ENCODE data around the gene COQ6. TPM values are rescaled to one million over a fixed set of nuclear protein-coding genes. Genes with fewer than 3 reads are reported as not detected.
"Not testable (repeated sequence)": the region's sequence is repeated elsewhere in the genome, so short reads cannot be mapped to it uniquely, and the experiment has no call there.

COQ6 gene
- 25.4 TPM for polyA plus RNA-seq
- long read RNA-seq, donor 1, partial matches to known transcripts, result 10 of 13 reads
- long read RNA-seq, donor 1, other reads (novel, unspliced or antisense), result 0 of 13 reads
- long read RNA-seq, donor 2, partial matches to known transcripts, result 129 of 141 reads
- long read RNA-seq, donor 2, other reads (novel, unspliced or antisense), result 6 of 141 reads
- long read RNA-seq, donor 3, result 0 reads
- long read RNA-seq, donor 4, partial matches to known transcripts, result 0 of 2 reads
- long read RNA-seq, donor 4, other reads (novel, unspliced or antisense), result 0 of 2 reads
- long read RNA-seq, donor 5, partial matches to known transcripts, result 5 of 8 reads
- long read RNA-seq, donor 5, other reads (novel, unspliced or antisense), result 0 of 8 reads
- long read RNA-seq, donor 6, partial matches to known transcripts, result 79 of 89 reads
- long read RNA-seq, donor 6, other reads (novel, unspliced or antisense), result 5 of 89 reads
- long read RNA-seq, donor 7, partial matches to known transcripts, result 52 of 54 reads
- long read RNA-seq, donor 7, other reads (novel, unspliced or antisense), result 0 of 54 reads
- long read RNA-seq, donor 8, transcript COQ6-201 (12 exons, 2,118 nt), result major isoform, 5 of 26 reads
- long read RNA-seq, donor 8, partial matches to known transcripts, result 20 of 26 reads
- long read RNA-seq, donor 8, other reads (novel, unspliced or antisense), result 0 of 26 reads
- long read RNA-seq, donor 9, transcript COQ6-201 (12 exons, 2,118 nt), result major isoform, 6 of 10 reads
- long read RNA-seq, donor 9, partial matches to known transcripts, result 0 of 10 reads
- long read RNA-seq, donor 9, other reads (novel, unspliced or antisense), result 0 of 10 reads
- long read RNA-seq, donor 10, partial matches to known transcripts, result 17 of 26 reads
- long read RNA-seq, donor 10, other reads (novel, unspliced or antisense), result 7 of 26 reads
- long read RNA-seq, donor 11, partial matches to known transcripts, result 0 of 5 reads
- long read RNA-seq, donor 11, other reads (novel, unspliced or antisense), result 0 of 5 reads

GRCh38 chr14:73949752-73950734 is at the start of gene COQ6, which contains the start of gene FAM161B:
COQ6 (plus strand) TSS chr14:73950302; CDS start chr14:73950333, 31 bp downstream.
FAM161B (minus strand) TSS chr14:73950094; CDS start chr14:73950026, 68 bp downstream.
- H3K4me1 ChIP-seq (ENCODE audit: control insufficient read depth, insufficient read depth, low read length), result no peaks in the 10 kb centered on the region
- WGBS (ENCODE audit: insufficient coverage, low lambda C conversion rate), result 0% methylated on average over 1 of the region's 70 CpGs
- DNase-seq, result peak; percentile 95 to 98
- peak within 1 kb of the TSS; percentile 94 for H3K4me3 ChIP-seq (ENCODE audit: low read length)
- H3K27me3 ChIP-seq (ENCODE audit: control insufficient read depth, insufficient read depth, low read length), result peaks cover 8% of the 10 kb centered on the region
- peaks cover 10% of the 10 kb centered on the region for H3K36me3 ChIP-seq (ENCODE audit: control insufficient read depth, insufficient read depth, low read length)
- no peaks in the 10 kb centered on the region for H3K9me3 ChIP-seq (ENCODE audit: control insufficient read depth, low read depth, low read length)
- peak within 1 kb of the TSS; percentile 89 for H3K27ac ChIP-seq (ENCODE audit: low read length)

- Histone ChIP-seq H3K9me3 (ENCODE audit: control insufficient read depth, low read depth, low read length) (no peaks in the 10 kb centered on the region), H3K4me1 (ENCODE audit: control insufficient read depth, insufficient read depth, low read length) (no peaks in the 10 kb centered on the region), H3K36me3 (ENCODE audit: control insufficient read depth, insufficient read depth, low read length) (peaks cover 62% of the 10 kb centered on the region), H3K4me3 (ENCODE audit: low read length) (no peak overlapping the region), H3K27me3 (ENCODE audit: control insufficient read depth, insufficient read depth, low read length) (no peaks in the 10 kb centered on the region), H3K27ac (ENCODE audit: low read length) (no peak overlapping the region)
- 80% methylated on average over 1 of the region's 3 CpGs for WGBS (ENCODE audit: insufficient coverage, low lambda C conversion rate)
- DNase-seq, result no peak
Measured at GRCh38 chr14:73903028-73903427, 47.1 kb upstream of the COQ6 start.

- Histone ChIP-seq H3K9me3 (ENCODE audit: control insufficient read depth, low read depth, low read length) (no peaks in the 10 kb centered on the region), H3K27ac (ENCODE audit: low read length) (no peak overlapping the region), H3K4me3 (ENCODE audit: low read length) (no peak overlapping the region), H3K36me3 (ENCODE audit: control insufficient read depth, insufficient read depth, low read length) (peaks cover 66% of the 10 kb centered on the region), H3K27me3 (ENCODE audit: control insufficient read depth, insufficient read depth, low read length) (no peaks in the 10 kb centered on the region), H3K4me1 (ENCODE audit: control insufficient read depth, insufficient read depth, low read length) (no peaks in the 10 kb centered on the region)
- WGBS (ENCODE audit: insufficient coverage, low lambda C conversion rate), result no CpG with 5 or more reads among the region's 1 CpG
- no peak for DNase-seq
Measured at GRCh38 chr14:73909681-73910080, 40.4 kb upstream of the COQ6 start.

GRCh38 chr14:73913256-73913655 is 36.8 kb upstream of the COQ6 start:
- Histone ChIP-seq H3K27ac (ENCODE audit: low read length) (no peak overlapping the region), H3K9me3 (ENCODE audit: control insufficient read depth, low read depth, low read length) (no peaks in the 10 kb centered on the region), H3K4me3 (ENCODE audit: low read length) (no peak overlapping the region), H3K4me1 (ENCODE audit: control insufficient read depth, insufficient read depth, low read length) (no peaks in the 10 kb centered on the region), H3K36me3 (ENCODE audit: control insufficient read depth, insufficient read depth, low read length) (peaks cover 47% of the 10 kb centered on the region), H3K27me3 (ENCODE audit: control insufficient read depth, insufficient read depth, low read length) (no peaks in the 10 kb centered on the region)
- DNase-seq, result no peak
- no CpG with 5 or more reads among the region's 3 CpGs for WGBS (ENCODE audit: insufficient coverage, low lambda C conversion rate)

GRCh38 chr14:73916324-73916723 is 33.8 kb upstream of the COQ6 start:
- Histone ChIP-seq H3K36me3 (ENCODE audit: control insufficient read depth, insufficient read depth, low read length) (peaks cover 44% of the 10 kb centered on the region), H3K9me3 (ENCODE audit: control insufficient read depth, low read depth, low read length) (no peaks in the 10 kb centered on the region)
- no CpG with 5 or more reads among the region's 6 CpGs for whole genome bisulfite sequencing (ENCODE audit: insufficient coverage, low lambda C conversion rate)

GRCh38 chr14:73919457-73919856 is 30.6 kb upstream of the COQ6 start:
- H3K36me3 ChIP-seq (ENCODE audit: control insufficient read depth, insufficient read depth, low read length), result peaks cover 51% of the 10 kb centered on the region
- not testable (repeated sequence) for H3K9me3 ChIP-seq (ENCODE audit: control insufficient read depth, low read depth, low read length)
- no CpG with 5 or more reads among the region's 2 CpGs for WGBS (ENCODE audit: insufficient coverage, low lambda C conversion rate)

More at GRCh38 chr14:73916324-73916723, 33.8 kb upstream of the COQ6 start:
- H3K4me1 ChIP-seq (ENCODE audit: control insufficient read depth, insufficient read depth, low read length), result no peaks in the 10 kb centered on the region
- DNase-seq, result no peak
- no peaks in the 10 kb centered on the region for H3K27me3 ChIP-seq (ENCODE audit: control insufficient read depth, insufficient read depth, low read length)
- H3K27ac ChIP-seq (ENCODE audit: low read length), result no peak overlapping the region
- H3K4me3 ChIP-seq (ENCODE audit: low read length), result no peak overlapping the region

GRCh38 chr14:73924337-73924736 is 25.8 kb upstream of the COQ6 start:
- no peak for DNase-seq
- Histone ChIP-seq H3K36me3 (ENCODE audit: control insufficient read depth, insufficient read depth, low read length) (peaks cover 75% of the 10 kb centered on the region), H3K4me1 (ENCODE audit: control insufficient read depth, insufficient read depth, low read length) (no peaks in the 10 kb centered on the region), H3K27ac (ENCODE audit: low read length) (no peak overlapping the region), H3K4me3 (ENCODE audit: low read length) (no peak overlapping the region), H3K9me3 (ENCODE audit: control insufficient read depth, low read depth, low read length) (no peaks in the 10 kb centered on the region), H3K27me3 (ENCODE audit: control insufficient read depth, insufficient read depth, low read length) (no peaks in the 10 kb centered on the region)
- 75% methylated on average over 1 of the region's 5 CpGs for WGBS (ENCODE audit: insufficient coverage, low lambda C conversion rate)

More at GRCh38 chr14:73919457-73919856, 30.6 kb upstream of the COQ6 start:
- H3K27ac ChIP-seq (ENCODE audit: low read length); H3K4me3 ChIP-seq (ENCODE audit: low read length); DNase-seq; H3K4me1 ChIP-seq (ENCODE audit: control insufficient read depth, insufficient read depth, low read length); H3K27me3 ChIP-seq (ENCODE audit: control insufficient read depth, insufficient read depth, low read length): not testable (repeated sequence)

- no peaks in the 10 kb centered on the region for H3K4me1 ChIP-seq (ENCODE audit: control insufficient read depth, insufficient read depth, low read length)
- H3K4me3 ChIP-seq (ENCODE audit: low read length), result no peak overlapping the region
- H3K27me3 ChIP-seq (ENCODE audit: control insufficient read depth, insufficient read depth, low read length), result peaks cover 10% of the 10 kb centered on the region
- peaks cover 52% of the 10 kb centered on the region for H3K36me3 ChIP-seq (ENCODE audit: control insufficient read depth, insufficient read depth, low read length)
- H3K9me3 ChIP-seq (ENCODE audit: control insufficient read depth, low read depth, low read length), result no peaks in the 10 kb centered on the region
- WGBS (ENCODE audit: insufficient coverage, low lambda C conversion rate), result 100% methylated on average over 1 of the region's 2 CpGs
- H3K27ac ChIP-seq (ENCODE audit: low read length), result no peak overlapping the region
- no peak for DNase-seq
Measured at GRCh38 chr14:73935666-73936065, 14.4 kb upstream of the COQ6 start.

- H3K27ac ChIP-seq (ENCODE audit: low read length), result no peak overlapping the region
- no peak for DNase-seq
- H3K4me1 ChIP-seq (ENCODE audit: control insufficient read depth, insufficient read depth, low read length), result no peaks in the 10 kb centered on the region
- H3K27me3 ChIP-seq (ENCODE audit: control insufficient read depth, insufficient read depth, low read length), result peaks cover 19% of the 10 kb centered on the region
- H3K4me3 ChIP-seq (ENCODE audit: low read length), result no peak overlapping the region
- WGBS (ENCODE audit: insufficient coverage, low lambda C conversion rate), result no CpG with 5 or more reads among the region's 1 CpG
- H3K9me3 ChIP-seq (ENCODE audit: control insufficient read depth, low read depth, low read length), result no peaks in the 10 kb centered on the region
- peaks cover 47% of the 10 kb centered on the region for H3K36me3 ChIP-seq (ENCODE audit: control insufficient read depth, insufficient read depth, low read length)
Measured at GRCh38 chr14:73936548-73936947, 13.6 kb upstream of the COQ6 start.
